NCI-H128 (cell line): ENCODE measurements around the gene ZNF180.
"Not testable (repeated sequence)": the region's sequence is repeated elsewhere in the genome, so short reads cannot be mapped to it uniquely, and the experiment has no call there.

Experiments used
- DNase-seq: peaks from one replicate; lab custom pipeline; 2025; ENCODE audit not compliant: unreplicated experiment; lab: John Stamatoyannopoulos, UW

The ZNF180 gene

GRCh38 chr19:44499962-44500949, at the start of gene ZNF180:
Gene ZNF180, minus strand, starts transcription at chr19:44500522. Its CDS starts 3,188 bp downstream, at chr19:44497334.
- peak; percentile 89 for DNase-seq

- DNase-seq: no peak
Measured at GRCh38 chr19:44549507-44549906, 49.2 kb upstream of the ZNF180 start.

GRCh38 chr19:44548736-44549135, 48.4 kb upstream of the ZNF180 start:
- no peak for DNase-seq

GRCh38 chr19:44544031-44544430, 43.7 kb upstream of the ZNF180 start:
- no peak for DNase-seq

GRCh38 chr19:44542671-44543070, 42.3 kb upstream of the ZNF180 start:
- DNase-seq: no peak

- no peak for DNase-seq
Measured at GRCh38 chr19:44540736-44541135, 40.4 kb upstream of the ZNF180 start.

GRCh38 chr19:44539991-44540390, 39.7 kb upstream of the ZNF180 start:
- DNase-seq: no peak

GRCh38 chr19:44539236-44539826, 39.0 kb upstream of the ZNF180 start:
- DNase-seq: no peak

- not testable (repeated sequence) for DNase-seq
Measured at GRCh38 chr19:44535361-44535760, 35.0 kb upstream of the ZNF180 start.

GRCh38 chr19:44532819-44533218, 32.5 kb upstream of the ZNF180 start:
- DNase-seq: no peak

- DNase-seq: no peak
Measured at GRCh38 chr19:44530777-44531176, 30.5 kb upstream of the ZNF180 start.

GRCh38 chr19:44529536-44529935, 29.2 kb upstream of the ZNF180 start, which contains the start of gene CEACAM20:
Gene CEACAM20, minus strand, starts transcription at chr19:44529675. Its CDS starts 166 bp downstream, at chr19:44529509.
- no peak for DNase-seq

- DNase-seq: no peak
Measured at GRCh38 chr19:44527554-44527953, 27.2 kb upstream of the ZNF180 start.

GRCh38 chr19:44525721-44526430, 25.6 kb upstream of the ZNF180 start:
- DNase-seq: no peak

- no peak for DNase-seq
Measured at GRCh38 chr19:44521370-44521769, 21.0 kb upstream of the ZNF180 start.

- DNase-seq: no peak
Measured at GRCh38 chr19:44517146-44517545, 16.8 kb upstream of the ZNF180 start.

- no peak for DNase-seq
Measured at GRCh38 chr19:44515907-44516306, 15.6 kb upstream of the ZNF180 start.

GRCh38 chr19:44515031-44515430, 14.7 kb upstream of the ZNF180 start:
- DNase-seq: no peak

- no peak for DNase-seq
Measured at GRCh38 chr19:44512326-44513298, 12.3 kb upstream of the ZNF180 start.

- no peak for DNase-seq
Measured at GRCh38 chr19:44509478-44509877, 9.2 kb upstream of the ZNF180 start.
